ENCODE results near the gene DNLZ.

Gene DNLZ

GRCh38 chr9:136313111-136314055, 50.2 kb downstream of the DNLZ start:
- no peak for DNase-seq

- DNase-seq, result no peak
Measured at GRCh38 chr9:136312436-136312835, 51.1 kb downstream of the DNLZ start.

- DNase-seq, result no peak
Measured at GRCh38 chr9:136312009-136312375, 51.6 kb downstream of the DNLZ start.

GRCh38 chr9:136311051-136312008, 52.2 kb downstream of the DNLZ start:
- no peak for DNase-seq

- no peak for DNase-seq
Measured at GRCh38 chr9:136310273-136311030, 53.1 kb downstream of the DNLZ start.

- no peak for DNase-seq
Measured at GRCh38 chr9:136309806-136310220, 53.7 kb downstream of the DNLZ start.
